SK-MEL-5 (cell line): ENCODE results near the gene PAF1. TPM values are rescaled to one million over a fixed set of nuclear protein-coding genes. Genes with fewer than 3 reads are reported as not detected.

ENCODE experiments used
- DNase-seq: peaks from one replicate; pipeline ENCODE4 v3.0.0-alpha.2; 2016; ENCODE audit warnings: low read depth, low spot score
- in situ Hi-C: cut with HindIII; loops from 2 replicates; pipeline ENCODE4 v1.10.0; 2016; ENCODE audit warnings: low sequenced_read_pairs, high pct_unique_total_duplicates, low pct_unique_long_range_greater_than_20kb
- polyA plus RNA-seq, 2 experiments: library from polyadenylated mRNA; depleted of rRNA; stranded (reverse); fragments of >200 nt; gene quantifications; 2 replicates each; pipeline ENCODE4 v1.2.3, GENCODE V29; 2015
- total RNA-seq: library from RNA; depleted of rRNA; stranded (reverse); fragments of >200 nt; shearing (Covaris generic); gene quantifications from 2 replicates; pipeline ENCODE4 v1.2.3, GENCODE V29; 2014; rRNA removed

PAF1 gene
- 21.3 and 29.6 TPM in 2 replicates for total RNA-seq
- polyA plus RNA-seq (2015; cell fraction: cytosol; rRNA removed): 30.8 and 38.8 TPM in 2 replicates
- 17.8 and 19.6 TPM in 2 replicates for polyA plus RNA-seq (2015; cell fraction: nucleus; rRNA removed)

GRCh38 chr19:39390751-39391437, at the start of gene PAF1, which contains the start of gene MED29:
Gene PAF1, minus strand, starts transcription at chr19:39391106. Its CDS starts 242 bp downstream, at chr19:39390864.
Gene MED29, plus strand, starts transcription at chr19:39391378. Its CDS starts 45 bp downstream, at chr19:39391423.
- peak; percentile 100 for DNase-seq
- in situ Hi-C loops: no loop called here

DNA sequence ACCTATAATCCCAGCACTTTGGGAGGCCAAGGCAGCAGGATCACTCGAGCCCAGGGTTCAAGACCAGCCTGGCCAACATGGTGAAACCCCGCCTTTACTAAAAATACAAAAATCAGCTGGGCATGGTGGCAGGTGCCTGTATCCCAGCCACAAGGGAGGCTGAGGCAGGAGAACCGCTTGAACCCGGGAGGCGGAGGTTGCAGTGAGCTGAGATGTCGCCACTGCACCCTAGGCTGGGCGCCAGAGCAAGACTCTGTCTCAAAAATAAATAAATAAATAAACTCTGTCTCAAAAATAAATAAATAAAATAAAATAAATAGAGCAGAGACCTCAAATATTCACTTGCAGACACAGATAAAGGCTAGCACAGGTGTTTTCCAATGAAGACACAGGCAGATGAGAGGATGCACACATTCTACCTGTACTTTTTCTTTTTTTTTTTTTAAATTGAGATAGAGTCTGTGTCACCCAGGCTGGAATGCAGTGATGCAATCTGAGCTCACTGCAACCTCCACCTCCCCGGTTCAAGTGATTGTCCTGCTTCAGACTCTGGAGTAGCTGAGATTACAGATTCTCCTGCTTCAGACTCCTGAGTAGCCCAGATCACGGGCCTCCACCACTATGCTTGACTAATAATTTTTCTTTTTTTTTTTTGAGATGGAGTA, 47.5 kb upstream of the PAF1 start:
- DNase-seq: no peak
- in situ Hi-C loops: no loop called here

DNA sequence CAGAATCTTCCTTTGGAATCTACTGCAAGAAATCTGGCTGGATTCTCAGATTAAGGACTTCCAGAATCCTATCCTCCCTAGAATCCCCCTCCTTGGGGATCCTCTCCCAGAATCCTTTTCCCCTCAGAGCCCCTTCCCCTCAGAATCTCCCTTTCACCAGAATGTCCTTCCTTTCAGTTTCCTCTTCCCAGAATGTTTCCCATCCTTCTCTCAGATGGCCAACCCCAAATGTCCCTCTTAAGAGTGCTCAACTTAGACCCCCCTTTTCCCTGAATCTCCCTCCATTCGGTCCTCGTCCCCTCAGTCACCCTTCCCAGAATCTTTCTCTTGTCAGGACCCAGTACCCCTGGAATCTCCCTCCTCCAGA, 45.4 kb upstream of the PAF1 start:
- DNase-seq: no peak
- in situ Hi-C loops: no loop called here

DNA sequence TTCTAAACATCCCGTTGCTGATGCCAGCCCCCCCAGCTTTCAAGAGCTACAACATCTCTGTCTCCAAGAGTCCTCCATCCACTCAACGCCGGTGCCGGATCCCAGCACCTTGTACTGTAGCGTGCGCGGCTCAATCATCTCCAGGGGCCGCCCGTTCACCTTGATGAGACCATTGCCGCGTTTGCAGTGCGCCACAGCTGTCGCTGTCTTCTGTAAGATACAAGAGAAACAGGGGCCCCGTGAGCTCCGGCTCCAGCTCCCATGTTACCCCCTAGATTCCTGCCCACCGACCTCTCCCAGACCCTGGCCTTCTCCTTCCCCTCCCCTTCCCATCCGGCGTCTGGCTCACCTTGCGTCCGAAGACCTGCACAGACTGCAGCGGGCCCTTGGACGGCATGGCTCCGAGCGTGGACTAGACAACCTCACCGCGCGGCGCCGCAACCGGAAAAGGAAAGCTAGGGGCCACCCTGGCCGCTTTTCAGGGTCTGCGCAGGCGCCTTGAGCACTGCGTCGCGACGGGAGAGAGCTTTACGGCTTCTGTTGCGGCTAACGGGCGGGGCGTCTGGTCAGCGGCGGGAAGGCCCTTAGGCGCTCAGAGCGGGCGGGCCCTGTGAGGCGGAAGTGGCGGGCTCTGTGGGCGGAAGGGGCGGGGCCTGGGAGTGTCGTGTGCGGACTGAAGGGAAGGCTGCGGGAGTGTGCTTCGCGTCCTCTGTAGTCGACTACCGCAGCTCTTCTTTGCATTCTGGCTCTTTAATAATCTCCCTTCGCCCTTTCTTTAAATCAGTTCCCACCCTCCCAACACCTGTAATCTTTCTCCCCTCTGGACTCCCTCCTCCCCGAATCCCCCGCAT, 44.8 kb upstream of the PAF1 start, which contains the start of gene RPS16:
Gene RPS16, minus strand, starts transcription at position 451 of the 851 bp plus-strand sequence. Its CDS starts 54 bp downstream, at position 397.
- in situ Hi-C loops: no loop called here
- DNase-seq: peak; percentile 97

GRCh38 chr19:39434123-39435076, 43.5 kb upstream of the PAF1 start:
- no peak for DNase-seq

DNA sequence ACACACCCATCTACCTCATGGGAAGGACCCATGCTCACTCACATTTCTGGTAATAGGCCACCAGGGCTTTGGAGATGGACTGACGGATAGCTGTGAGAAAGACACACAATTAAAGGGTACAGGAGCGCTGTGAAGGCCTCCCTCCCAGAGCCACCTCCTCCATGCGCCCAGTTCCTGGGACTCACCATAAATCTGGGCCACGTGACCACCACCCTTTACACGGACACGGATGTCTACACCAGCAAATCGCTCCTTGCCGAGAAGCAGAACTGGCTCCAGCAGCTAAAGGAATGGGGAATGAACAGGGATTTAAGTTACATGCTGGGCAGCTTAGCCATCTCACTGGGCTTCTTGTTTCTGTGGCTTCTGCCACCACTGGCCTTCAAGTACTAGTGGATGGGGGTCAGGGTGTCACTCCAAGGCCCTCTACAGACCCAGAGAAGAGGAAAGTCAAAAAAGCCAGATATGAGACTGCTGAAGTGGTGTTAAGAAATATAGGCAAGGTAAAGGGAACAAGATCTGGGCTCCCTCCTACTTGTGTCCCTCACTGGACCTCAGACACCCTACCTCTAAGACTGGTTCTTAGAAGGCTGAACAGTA, 42.7 kb upstream of the PAF1 start:
- peak; percentile 30 for DNase-seq
- in situ Hi-C loops: no loop called here

More at GRCh38 chr19:39434123-39435076, 43.5 kb upstream of the PAF1 start:
- in situ Hi-C loops: no loop called here

DNA sequence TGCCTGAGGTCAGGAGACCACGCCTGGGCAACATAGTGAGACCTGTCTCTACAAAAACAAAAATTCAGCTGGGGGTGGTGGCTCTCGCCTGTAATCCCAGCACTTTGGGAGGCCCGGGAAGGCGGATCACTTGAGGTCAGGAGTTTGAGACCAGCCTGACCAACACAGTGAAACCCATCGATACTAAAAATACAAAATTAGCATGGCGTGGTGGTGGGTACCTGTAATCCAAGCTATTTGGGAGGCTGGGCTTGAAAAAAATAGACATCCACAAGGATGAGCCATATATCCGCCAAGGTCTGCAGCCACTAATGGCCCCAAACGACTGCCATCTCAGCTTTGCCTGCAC, 41.7 kb upstream of the PAF1 start:
- in situ Hi-C loops: no loop called here
- DNase-seq: no peak

DNA sequence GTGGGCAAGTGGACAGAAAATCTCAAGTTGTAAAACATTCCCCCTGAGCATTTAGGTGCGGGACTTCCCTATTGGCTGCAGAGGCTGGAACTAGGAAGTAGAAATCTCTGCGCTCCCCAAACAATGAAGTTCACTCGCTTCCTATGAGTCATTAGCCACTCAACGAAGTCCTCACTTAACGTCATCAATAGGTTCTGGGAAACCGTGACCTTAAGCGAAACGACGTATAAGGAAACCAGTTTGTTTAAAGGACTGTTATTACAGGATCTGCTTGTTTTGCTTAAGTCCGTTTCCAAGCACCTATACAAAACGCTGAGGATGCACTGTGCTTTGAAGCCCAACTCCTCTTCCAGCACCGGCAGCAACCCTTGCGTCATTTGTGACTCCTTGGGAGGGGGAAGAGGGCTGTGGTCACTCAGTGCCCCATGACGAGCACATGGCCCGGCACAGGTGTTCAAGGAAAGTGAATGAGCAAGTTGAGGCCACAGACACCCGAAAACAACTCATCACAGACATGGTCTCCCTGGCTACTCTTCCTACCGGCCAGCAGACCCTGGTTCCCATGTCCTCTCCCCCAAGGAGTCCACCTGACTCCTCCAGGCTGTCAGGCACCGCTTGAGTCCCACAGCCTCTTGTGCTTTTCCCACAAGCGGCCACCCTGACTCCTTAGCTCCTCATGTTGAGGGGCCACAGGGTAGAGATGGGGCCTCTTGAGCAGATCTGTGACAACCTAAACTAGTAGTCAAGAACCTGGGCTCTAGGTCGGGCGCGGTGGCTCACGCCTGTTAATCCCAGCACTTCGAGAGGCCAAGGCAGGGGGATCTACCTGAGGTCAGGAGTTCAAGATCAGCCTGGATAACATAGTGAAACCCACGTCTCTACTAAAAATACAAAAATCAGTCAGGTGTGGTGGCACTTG, 40.0 kb upstream of the PAF1 start:
- peak; percentile 99 for DNase-seq
- in situ Hi-C loops: no loop called here

- no peak for DNase-seq
- in situ Hi-C loops: no loop called here
Observed at GRCh38 chr19:39428283-39429112, 37.6 kb upstream of the PAF1 start.

- in situ Hi-C loops: no loop called here
- DNase-seq: no peak
Observed at GRCh38 chr19:39427707-39428106, 36.8 kb upstream of the PAF1 start.

DNA sequence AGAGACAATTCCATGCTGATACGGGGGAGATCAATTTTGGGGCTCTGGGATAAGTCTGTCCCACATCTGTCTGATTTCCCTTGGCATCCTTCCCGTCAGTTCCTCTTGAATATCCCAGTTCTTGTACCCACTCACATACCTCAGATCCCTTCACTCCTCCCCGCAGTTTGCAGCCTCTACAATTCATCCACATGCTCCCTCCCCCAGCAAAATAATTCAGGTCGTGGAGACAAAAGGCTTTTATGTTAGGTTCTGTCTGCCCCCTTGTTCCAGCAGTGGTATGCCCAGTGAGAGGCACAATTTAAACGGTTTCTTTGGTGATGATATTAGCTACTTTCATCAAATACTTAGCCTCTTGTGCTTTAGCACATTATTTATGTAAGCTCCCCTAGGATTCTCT, 35.3 kb upstream of the PAF1 start:
- peak; percentile 79 for DNase-seq
- in situ Hi-C loops: no loop called here

- in situ Hi-C loops: no loop called here
- DNase-seq: no peak
Observed at GRCh38 chr19:39425744-39426143, 34.8 kb upstream of the PAF1 start.

GRCh38 chr19:39424934-39425333, 34.0 kb upstream of the PAF1 start:
- in situ Hi-C loops: no loop called here
- DNase-seq: no peak

GRCh38 chr19:39423258-39424086, 32.6 kb upstream of the PAF1 start:
- DNase-seq: no peak
- in situ Hi-C loops: no loop called here
